HEK293 (cell line): ENCODE measurements around the gene ELOA2.

Experiments used
- CTCF ChIA-PET: fragments of 350-600 bp; formaldehyde crosslinking; extraction: SDS; loops from one replicate; lab custom pipeline; 2021; ENCODE audit warnings: antibody characterized with exemption; lab: Yijun Ruan, JAX
- POLR2A ChIA-PET: fragments of 300-600 bp; formaldehyde crosslinking; extraction: SDS; loops from one replicate; lab custom pipeline; 2020; ENCODE audit warnings: antibody characterized with exemption, inconsistent platforms; lab: Yijun Ruan, JAX
- H3K27ac ChIP-seq: fragments of 200-500 bp; sonication (Bioruptor generic); 2 replicates; pipeline ENCODE4 v1.5.1; 2014; ENCODE audit warnings: low read depth, low read length, control low read depth, inconsistent platforms; ENCODE audit errors: extremely low read depth
- H3K36me3 ChIP-seq, 2 experiments: fragments of 200-500 bp in 1 of 2; sonication (Bioruptor generic) in 1 of 2; 1 replicate in 1 of 2; 2 replicates in 1 of 2; pipeline ENCODE4 v1.5.1; 2014 to 2017; ENCODE audit warnings: inconsistent platforms in 2 of 2, low read length in 2 of 2; ENCODE audit not compliant: control insufficient read depth in 2 of 2, insufficient read depth in 1 of 2
- H3K4me1 ChIP-seq: fragments of 200-500 bp; sonication (Bioruptor generic); 2 replicates; pipeline ENCODE4 v1.5.1; 2014; ENCODE audit warnings: mild to moderate bottlenecking, low read length, inconsistent platforms; ENCODE audit not compliant: control insufficient read depth, insufficient read depth
- H3K4me3 ChIP-seq: 2 replicates; pipeline ENCODE4 v1.5.1; 2011; ENCODE audit warnings: low read depth, mild to moderate bottlenecking, control low read depth, low read length, moderate library complexity
- H3K9me3 ChIP-seq: fragments of 200-500 bp; sonication (Bioruptor generic); 2 replicates; pipeline ENCODE4 v1.5.1; 2014; ENCODE audit warnings: low read depth, low read length, inconsistent platforms; ENCODE audit not compliant: control insufficient read depth, insufficient read depth
- EGR2 ChIP-seq: fragments of 450-650 bp; formaldehyde crosslinking; IDR thresholded peaks from 2 replicates; pipeline ENCODE4 v1.5.1; 2016; ENCODE audit warnings: low read depth, missing biosample characterization, missing genetic modification characterization
- YY1 ChIP-seq: fragments of 450-650 bp; formaldehyde crosslinking; IDR thresholded peaks from 2 replicates; pipeline ENCODE4 v1.5.1; 2018; ENCODE audit warnings: missing biosample characterization, missing genetic modification characterization
- ZFP69B ChIP-seq: fragments of 450-650 bp; formaldehyde crosslinking; IDR thresholded peaks from 2 replicates; pipeline ENCODE4 v1.5.1; 2016; ENCODE audit warnings: missing biosample characterization, missing genetic modification characterization
- ZIC2 ChIP-seq: fragments of 450-650 bp; formaldehyde crosslinking; IDR thresholded peaks from 2 replicates; pipeline ENCODE4 v1.5.1; 2016; ENCODE audit warnings: missing biosample characterization, missing genetic modification characterization
- ZNF341 ChIP-seq: fragments of 450-650 bp; formaldehyde crosslinking; IDR thresholded peaks from 2 replicates; pipeline ENCODE4; 2016; ENCODE audit warnings: low read depth, missing biosample characterization, missing genetic modification characterization
- ZNF416 ChIP-seq: fragments of 450-650 bp; formaldehyde crosslinking; IDR thresholded peaks from 2 replicates; pipeline ENCODE4 v1.5.1; 2016; ENCODE audit warnings: missing biosample characterization, missing genetic modification characterization
- ZNF701 ChIP-seq: fragments of 450-650 bp; formaldehyde crosslinking; IDR thresholded peaks from 2 replicates; pipeline ENCODE4 v1.5.1; 2016; ENCODE audit warnings: missing biosample characterization, missing genetic modification characterization
- ZNF76 ChIP-seq: fragments of 450-650 bp; formaldehyde crosslinking; IDR thresholded peaks from 2 replicates; pipeline ENCODE4; 2016; ENCODE audit warnings: low read depth, missing biosample characterization, missing genetic modification characterization, borderline replicate concordance
- TF ChIP-seq, protein P1 (sequence below): fragments of 450-650 bp; formaldehyde crosslinking; IDR thresholded peaks from 2 replicates; pipeline ENCODE4 v1.5.1; 2016; ENCODE audit warnings: missing biosample characterization, missing genetic modification characterization, borderline replicate concordance
- TF ChIP-seq, protein P2 (sequence below): fragments of 450-650 bp; formaldehyde crosslinking; IDR thresholded peaks from 2 replicates; pipeline ENCODE4 v1.5.1; 2016; ENCODE audit warnings: missing biosample characterization, missing genetic modification characterization
- TF ChIP-seq, protein P3 (sequence below): fragments of 450-650 bp; formaldehyde crosslinking; IDR thresholded peaks from 2 replicates; pipeline ENCODE4 v1.5.1; 2016; ENCODE audit warnings: missing biosample characterization, missing genetic modification characterization, borderline replicate concordance
- TF ChIP-seq, protein P4 (sequence below): fragments of 450-650 bp; formaldehyde crosslinking; IDR thresholded peaks from 2 replicates; pipeline ENCODE4 v1.5.1; 2016; ENCODE audit warnings: missing biosample characterization, missing genetic modification characterization

Gene ELOA2

DNA sequence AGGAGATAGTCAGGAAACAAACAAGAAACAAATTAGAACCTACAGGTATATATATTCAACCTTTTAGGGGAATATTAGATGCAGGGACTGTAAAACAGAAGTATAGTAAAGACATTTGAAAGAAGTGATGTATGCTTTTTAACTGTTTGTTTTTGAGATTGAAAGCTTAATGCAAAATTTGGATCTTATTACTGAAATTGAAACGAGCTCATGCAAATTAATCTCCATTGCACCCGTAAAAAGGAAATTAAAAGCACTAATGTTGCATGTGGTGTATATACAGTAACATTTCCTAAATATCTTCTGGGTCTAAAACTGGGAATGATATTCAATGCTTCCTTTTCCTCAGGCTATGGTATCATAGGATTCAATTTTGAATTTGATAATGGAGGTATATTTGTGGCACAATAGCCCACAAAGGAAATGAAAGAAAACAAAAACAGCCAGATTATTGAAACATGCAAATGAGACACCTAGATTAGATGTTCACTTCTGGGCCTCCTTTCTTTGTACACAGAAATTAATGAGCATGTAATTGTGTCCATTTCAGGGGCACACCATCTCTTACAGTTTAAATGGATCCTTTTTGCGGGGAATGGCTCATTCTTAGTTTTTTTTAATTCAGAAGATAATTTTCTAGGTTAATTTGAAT lies 1.6 kb upstream of the ELOA2 start:
- CTCF ChIA-PET, result interaction anchor here (0.6 to 1.4 kb wide), 11 partner anchors 12 to 1049 kb away, joined by 3 to 6 read pairs (median 3); no protein-coding TSS in a partner anchor
- Histone ChIP-seq H3K9me3 (no peaks in the 10 kb centered on the region), H3K27ac (no peak overlapping the region), H3K4me1 (no peaks in the 10 kb centered on the region), H3K36me3 (no peaks in the 10 kb centered on the region)
- no peak for TF ChIP-seq ZNF76 (tag by site-specific recombination)
- TF ChIP-seq, protein P1, sequence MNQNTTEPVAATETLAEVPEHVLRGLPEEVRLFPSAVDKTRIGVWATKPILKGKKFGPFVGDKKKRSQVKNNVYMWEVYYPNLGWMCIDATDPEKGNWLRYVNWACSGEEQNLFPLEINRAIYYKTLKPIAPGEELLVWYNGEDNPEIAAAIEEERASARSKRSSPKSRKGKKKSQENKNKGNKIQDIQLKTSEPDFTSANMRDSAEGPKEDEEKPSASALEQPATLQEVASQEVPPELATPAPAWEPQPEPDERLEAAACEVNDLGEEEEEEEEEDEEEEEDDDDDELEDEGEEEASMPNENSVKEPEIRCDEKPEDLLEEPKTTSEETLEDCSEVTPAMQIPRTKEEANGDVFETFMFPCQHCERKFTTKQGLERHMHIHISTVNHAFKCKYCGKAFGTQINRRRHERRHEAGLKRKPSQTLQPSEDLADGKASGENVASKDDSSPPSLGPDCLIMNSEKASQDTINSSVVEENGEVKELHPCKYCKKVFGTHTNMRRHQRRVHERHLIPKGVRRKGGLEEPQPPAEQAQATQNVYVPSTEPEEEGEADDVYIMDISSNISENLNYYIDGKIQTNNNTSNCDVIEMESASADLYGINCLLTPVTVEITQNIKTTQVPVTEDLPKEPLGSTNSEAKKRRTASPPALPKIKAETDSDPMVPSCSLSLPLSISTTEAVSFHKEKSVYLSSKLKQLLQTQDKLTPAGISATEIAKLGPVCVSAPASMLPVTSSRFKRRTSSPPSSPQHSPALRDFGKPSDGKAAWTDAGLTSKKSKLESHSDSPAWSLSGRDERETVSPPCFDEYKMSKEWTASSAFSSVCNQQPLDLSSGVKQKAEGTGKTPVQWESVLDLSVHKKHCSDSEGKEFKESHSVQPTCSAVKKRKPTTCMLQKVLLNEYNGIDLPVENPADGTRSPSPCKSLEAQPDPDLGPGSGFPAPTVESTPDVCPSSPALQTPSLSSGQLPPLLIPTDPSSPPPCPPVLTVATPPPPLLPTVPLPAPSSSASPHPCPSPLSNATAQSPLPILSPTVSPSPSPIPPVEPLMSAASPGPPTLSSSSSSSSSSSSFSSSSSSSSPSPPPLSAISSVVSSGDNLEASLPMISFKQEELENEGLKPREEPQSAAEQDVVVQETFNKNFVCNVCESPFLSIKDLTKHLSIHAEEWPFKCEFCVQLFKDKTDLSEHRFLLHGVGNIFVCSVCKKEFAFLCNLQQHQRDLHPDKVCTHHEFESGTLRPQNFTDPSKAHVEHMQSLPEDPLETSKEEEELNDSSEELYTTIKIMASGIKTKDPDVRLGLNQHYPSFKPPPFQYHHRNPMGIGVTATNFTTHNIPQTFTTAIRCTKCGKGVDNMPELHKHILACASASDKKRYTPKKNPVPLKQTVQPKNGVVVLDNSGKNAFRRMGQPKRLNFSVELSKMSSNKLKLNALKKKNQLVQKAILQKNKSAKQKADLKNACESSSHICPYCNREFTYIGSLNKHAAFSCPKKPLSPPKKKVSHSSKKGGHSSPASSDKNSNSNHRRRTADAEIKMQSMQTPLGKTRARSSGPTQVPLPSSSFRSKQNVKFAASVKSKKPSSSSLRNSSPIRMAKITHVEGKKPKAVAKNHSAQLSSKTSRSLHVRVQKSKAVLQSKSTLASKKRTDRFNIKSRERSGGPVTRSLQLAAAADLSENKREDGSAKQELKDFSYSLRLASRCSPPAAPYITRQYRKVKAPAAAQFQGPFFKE (tag by site-specific recombination), result no peak
- TF ChIP-seq ZNF341 (tag by site-specific recombination), result no peak
- no peak for TF ChIP-seq ZIC2 (tag by site-specific recombination)
- no peak for TF ChIP-seq ZNF416 (tag by site-specific recombination)
- TF ChIP-seq, protein P2, sequence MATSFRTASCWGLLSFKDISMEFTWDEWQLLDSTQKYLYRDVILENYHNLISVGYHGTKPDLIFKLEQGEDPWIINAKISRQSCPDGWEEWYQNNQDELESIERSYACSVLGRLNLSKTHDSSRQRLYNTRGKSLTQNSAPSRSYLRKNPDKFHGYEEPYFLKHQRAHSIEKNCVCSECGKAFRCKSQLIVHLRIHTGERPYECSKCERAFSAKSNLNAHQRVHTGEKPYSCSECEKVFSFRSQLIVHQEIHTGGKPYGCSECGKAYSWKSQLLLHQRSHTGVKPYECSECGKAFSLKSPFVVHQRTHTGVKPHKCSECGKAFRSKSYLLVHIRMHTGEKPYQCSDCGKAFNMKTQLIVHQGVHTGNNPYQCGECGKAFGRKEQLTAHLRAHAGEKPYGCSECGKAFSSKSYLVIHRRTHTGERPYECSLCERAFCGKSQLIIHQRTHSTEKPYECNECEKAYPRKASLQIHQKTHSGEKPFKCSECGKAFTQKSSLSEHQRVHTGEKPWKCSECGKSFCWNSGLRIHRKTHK, result no peak
- TF ChIP-seq, protein P3, sequence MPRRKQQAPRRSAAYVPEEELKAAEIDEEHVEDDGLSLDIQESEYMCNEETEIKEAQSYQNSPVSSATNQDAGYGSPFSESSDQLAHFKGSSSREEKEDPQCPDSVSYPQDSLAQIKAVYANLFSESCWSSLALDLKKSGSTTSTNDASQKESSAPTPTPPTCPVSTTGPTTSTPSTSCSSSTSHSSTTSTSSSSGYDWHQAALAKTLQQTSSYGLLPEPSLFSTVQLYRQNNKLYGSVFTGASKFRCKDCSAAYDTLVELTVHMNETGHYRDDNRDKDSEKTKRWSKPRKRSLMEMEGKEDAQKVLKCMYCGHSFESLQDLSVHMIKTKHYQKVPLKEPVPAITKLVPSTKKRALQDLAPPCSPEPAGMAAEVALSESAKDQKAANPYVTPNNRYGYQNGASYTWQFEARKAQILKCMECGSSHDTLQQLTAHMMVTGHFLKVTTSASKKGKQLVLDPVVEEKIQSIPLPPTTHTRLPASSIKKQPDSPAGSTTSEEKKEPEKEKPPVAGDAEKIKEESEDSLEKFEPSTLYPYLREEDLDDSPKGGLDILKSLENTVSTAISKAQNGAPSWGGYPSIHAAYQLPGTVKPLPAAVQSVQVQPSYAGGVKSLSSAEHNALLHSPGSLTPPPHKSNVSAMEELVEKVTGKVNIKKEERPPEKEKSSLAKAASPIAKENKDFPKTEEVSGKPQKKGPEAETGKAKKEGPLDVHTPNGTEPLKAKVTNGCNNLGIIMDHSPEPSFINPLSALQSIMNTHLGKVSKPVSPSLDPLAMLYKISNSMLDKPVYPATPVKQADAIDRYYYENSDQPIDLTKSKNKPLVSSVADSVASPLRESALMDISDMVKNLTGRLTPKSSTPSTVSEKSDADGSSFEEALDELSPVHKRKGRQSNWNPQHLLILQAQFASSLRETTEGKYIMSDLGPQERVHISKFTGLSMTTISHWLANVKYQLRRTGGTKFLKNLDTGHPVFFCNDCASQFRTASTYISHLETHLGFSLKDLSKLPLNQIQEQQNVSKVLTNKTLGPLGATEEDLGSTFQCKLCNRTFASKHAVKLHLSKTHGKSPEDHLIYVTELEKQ (tag by site-specific recombination), result no peak
- no peak for TF ChIP-seq YY1 (tag by site-specific recombination)
- no peak for TF ChIP-seq ZNF701 (tag by site-specific recombination)
- TF ChIP-seq, protein P4, sequence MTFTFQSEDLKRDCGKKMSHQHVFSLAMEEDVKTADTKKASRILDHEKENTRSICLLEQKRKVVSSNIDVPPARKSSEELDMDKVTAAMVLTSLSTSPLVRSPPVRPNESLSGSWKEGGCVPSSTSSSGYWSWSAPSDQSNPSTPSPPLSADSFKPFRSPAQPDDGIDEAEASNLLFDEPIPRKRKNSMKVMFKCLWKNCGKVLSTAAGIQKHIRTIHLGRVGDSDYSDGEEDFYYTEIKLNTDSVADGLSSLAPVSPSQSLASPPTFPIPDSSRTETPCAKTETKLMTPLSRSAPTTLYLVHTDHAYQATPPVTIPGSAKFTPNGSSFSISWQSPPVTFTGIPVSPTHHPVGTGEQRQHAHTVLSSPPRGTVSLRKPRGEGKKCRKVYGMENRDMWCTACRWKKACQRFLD, result no peak
- no peak for TF ChIP-seq EGR2 (tag by site-specific recombination)
- no peak for TF ChIP-seq ZFP69B (tag by site-specific recombination)
- TF ChIP-seq, all 188 proteins: peak for 0
- POLR2A ChIA-PET, result interaction anchor here (0.9 kb wide), 1 partner anchor 120 kb away, joined by 4 read pairs; the partner anchor contains the start of genes KATNAL2 and PIAS2
- H3K4me3 ChIP-seq, result no peak overlapping the region
